GM19438 (cell line): Measurements from ENCODE around the gene AKAP11.

Source experiments
- ATAC-seq: cut with Tn5 transposase; IDR thresholded peaks from one replicate; pipeline ENCODE4 v1.9.1; 2021; ENCODE audit warnings: low read depth; ENCODE audit not compliant: unreplicated experiment

The AKAP11 gene

DNA sequence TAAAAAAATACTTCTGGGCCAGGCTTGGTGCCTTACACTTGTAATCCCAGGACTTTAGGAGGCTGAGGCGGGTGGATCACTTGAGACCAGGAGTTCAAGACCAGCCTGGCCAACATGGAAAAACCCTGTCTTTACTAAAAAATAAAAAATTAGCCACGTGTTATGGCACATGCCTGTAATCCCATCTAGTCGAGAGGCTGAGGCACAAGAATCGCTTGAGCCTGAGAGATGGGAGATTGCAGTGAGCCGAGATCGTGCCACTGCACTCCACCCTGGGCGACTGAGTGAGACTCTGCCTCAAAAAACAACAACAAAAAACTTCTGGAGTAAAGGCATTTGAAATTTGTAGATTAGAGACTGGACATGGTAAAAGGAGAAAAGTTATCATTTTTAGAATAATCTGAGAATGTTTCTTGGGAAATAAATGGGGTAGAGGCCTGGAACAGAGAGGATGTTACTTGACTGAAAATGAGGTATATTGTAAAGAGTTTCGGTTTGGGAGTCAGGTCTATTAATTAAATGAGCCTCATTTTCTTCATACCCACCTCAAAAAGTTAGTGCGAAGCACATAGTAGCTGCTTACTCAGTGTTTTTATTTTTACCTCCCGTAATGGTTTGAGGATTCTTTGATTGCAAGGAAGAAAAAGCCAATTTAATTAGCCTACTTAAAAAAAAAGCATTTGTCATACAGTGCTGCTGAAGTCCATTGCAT, 2.6 kb downstream of the AKAP11 start:
- ATAC-seq: no peak

- ATAC-seq: peak; percentile 19
Measured at GRCh38 chr13:42275098-42275471, 3.1 kb downstream of the AKAP11 start.

- ATAC-seq: no peak
Measured at GRCh38 chr13:42275506-42275905, 3.6 kb downstream of the AKAP11 start.

DNA sequence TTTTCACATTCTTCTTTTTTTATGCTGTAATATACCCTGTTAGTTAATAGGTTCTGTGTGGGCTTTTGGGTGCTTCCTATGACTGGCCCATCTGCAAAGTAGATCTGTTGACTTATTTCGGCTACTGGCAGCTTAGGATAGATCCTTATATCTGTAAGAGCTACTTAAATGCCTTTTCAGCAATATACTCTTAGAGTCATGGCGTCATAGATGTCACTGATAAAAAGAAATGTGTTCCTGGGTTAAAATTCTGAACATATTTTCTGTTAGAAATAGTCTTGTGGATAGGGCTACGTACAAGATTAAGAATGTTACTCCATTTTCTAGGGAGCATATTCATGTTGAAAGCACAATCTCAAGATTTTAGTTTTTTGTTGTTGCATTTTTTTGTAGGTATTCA, 4.7 kb downstream of the AKAP11 start:
- ATAC-seq: no peak

- no peak for ATAC-seq
Measured at GRCh38 chr13:42277618-42278276, 5.8 kb downstream of the AKAP11 start.

GRCh38 chr13:42279080-42279479, 7.1 kb downstream of the AKAP11 start:
- ATAC-seq: no peak

- ATAC-seq: no peak
Measured at GRCh38 chr13:42279986-42280385, 8.0 kb downstream of the AKAP11 start.

GRCh38 chr13:42280537-42280936, 8.6 kb downstream of the AKAP11 start:
- ATAC-seq: no peak

- ATAC-seq: no peak
Measured at GRCh38 chr13:42283574-42283973, 11.6 kb downstream of the AKAP11 start.

- ATAC-seq: no peak
Measured at GRCh38 chr13:42284068-42284467, 12.1 kb downstream of the AKAP11 start.

GRCh38 chr13:42298392-42298791, 26.4 kb downstream of the AKAP11 start:
- no peak for ATAC-seq

DNA sequence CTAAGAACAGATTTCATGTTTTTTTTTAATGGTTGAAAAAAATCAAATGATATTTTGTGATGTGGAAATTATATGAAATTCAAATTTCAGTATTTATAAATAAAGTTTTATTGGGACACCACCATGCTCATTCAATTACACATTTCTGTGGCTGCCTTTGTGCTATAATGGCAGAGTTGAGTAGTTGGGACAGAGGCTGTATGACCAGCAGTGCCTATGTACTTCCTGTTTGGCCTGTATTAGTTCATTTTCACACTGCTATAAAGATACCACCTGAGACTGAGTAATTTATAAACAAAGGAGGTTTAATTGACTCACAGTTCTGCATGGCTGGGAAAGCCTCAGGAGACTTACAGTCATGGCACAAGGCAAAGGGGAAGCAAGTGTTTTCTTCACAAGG, 33.6 kb downstream of the AKAP11 start:
- no peak for ATAC-seq

DNA sequence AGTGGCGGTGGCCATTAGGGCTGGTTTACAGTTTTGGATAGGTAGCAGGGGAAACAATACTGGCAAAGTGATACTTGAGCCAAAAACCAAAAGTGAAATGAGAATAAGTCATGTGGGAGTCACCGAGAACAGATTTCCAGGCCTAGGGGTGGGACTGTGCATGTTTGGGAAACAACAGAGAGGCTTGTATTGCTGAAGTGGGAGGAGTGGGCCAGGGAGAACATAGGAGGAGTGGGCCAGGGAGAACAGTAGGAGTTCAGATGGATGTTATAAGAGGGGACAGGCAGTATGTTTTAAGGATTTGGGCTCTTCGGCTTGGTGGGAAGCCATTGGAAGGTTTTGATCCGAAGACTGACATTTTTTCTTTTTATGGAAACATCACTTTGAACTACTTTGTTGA, 35.5 kb downstream of the AKAP11 start:
- ATAC-seq: no peak

DNA sequence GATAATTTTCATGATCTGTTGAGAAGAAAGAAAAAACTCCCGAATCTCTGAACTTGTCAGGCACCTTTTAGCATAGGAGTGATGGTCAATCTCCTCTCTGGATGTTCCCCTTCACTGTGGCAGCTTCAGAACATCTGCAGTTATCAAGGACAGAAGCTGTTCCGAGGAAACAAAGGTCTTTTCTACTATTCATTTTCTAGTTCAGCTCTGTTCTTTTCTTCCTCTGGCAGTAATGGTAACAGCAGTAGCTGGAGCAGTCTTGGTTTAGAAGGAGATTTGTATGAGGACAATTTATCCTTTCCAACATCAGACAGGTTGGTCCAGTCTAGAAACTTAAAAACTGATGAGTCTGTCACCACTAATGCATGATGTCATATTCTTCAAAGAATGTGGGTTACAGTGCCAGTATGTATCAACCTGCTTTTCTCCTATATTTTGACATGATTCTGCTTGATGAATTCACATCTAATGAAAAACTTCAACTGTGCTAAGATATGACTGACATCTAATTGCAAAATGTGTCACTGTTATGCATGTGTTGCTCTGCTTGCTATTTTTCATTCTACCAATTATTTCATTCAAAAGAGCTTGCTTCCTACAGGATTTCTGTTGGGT, 41.0 kb downstream of the AKAP11 start:
- no peak for ATAC-seq

DNA sequence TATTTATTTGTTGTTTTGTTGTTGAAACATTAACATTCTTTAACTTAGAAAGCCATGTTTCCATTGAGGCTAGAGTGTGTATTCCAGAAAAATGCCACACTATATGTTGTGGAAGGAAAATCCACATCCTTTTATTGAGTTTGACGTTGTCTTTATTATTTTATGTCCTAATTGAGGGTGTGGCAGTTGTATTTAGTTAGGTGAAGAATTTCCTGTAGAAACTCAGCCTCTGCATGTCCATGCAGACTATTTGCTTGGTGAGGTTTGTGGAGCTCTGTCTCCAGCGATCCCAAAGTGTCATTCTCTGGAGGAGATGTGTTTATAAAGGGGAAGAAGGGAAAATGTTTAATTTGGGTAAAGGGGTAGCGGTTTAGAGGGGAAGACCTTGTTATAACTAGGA, 46.6 kb downstream of the AKAP11 start:
- no peak for ATAC-seq

DNA sequence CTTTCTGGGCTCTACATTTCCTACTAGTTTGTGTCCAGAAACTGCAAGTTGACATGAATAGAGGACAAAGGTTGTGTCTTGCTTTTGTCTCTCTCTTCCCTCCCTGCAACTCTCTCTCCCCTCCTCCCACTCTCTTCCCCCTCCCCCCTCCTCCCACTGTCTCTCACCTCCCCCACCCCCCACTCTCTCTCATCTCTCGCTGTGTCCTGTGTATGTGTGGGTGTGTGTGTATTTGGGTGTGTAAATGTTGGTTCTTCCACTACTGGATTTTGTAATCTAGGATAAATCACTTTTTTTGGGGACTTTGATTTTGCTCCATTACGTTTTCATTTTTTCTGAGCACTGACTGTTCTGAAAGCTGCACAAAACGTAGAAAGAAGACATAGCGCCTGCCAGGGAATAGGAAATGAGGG, 48.4 kb downstream of the AKAP11 start:
- ATAC-seq: no peak

DNA sequence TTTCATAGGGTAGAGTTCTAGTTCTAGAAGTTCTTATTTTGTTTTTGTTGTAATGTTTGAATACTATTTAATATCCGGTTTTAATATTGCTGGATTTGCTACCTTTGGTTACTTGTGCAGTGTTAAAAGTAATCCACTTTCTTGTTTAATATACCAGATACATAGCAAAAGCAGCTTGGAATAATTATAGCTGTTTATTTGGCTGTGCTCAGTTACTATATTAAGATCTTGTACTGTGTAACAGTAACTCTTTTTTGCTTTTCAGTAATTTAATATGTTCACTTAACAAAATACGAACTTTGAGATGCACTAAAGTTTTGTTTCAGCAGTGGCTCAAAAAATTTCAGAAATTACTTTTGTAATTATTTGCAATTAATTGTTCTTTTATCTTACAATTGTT, 50.9 kb downstream of the AKAP11 start:
- ATAC-seq: no peak

DNA sequence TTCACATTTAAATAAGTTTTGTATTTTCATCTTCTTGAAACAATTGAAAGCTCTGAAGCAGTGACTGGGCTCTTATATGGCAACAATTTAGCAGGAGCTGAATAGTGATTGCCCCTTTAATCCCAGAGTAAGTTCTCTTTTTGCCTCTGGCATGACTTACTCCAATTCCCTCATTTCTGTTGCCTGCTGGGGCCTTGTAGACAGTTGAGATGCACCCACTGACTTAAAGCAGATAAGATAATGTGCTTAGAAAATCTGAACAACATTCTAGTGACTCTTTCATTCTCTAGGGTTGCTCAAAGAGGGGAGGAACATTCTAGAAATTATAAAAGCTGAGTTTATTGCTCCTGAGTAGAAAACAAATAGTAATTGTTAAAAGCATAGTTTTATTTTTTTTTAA, 52.8 kb downstream of the AKAP11 start:
- ATAC-seq: no peak

- no peak for ATAC-seq
Measured at GRCh38 chr13:42327725-42328124, 55.8 kb downstream of the AKAP11 start.

- ATAC-seq: no peak
Measured at GRCh38 chr13:42328672-42329071, 56.7 kb downstream of the AKAP11 start.

- no peak for ATAC-seq
Measured at GRCh38 chr13:42329239-42329638, 57.3 kb downstream of the AKAP11 start.

DNA sequence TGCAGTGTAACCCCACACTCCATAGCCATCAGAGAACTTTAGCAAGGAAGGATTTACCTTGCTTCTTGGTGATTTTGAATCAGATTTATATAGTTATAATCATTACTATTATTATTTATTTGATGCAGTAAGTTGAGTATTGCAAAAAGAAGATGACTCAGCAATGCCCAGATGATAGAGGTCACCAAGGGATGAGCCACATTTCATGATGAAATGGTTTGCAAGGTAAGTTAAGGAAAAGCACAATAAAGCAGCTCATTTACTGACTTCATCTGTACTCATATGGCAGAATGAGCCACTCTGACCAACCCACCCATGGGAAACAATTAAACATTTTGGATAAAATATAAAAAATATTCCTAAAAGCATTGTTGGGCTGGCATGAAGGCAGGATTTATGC, 59.1 kb downstream of the AKAP11 start:
- no peak for ATAC-seq
